Measurements from ENCODE around the gene ADSL.
A peak's percentile ranks its signal among the peaks of the same experiment; 100 is the strongest.
"Not testable (repeated sequence)": the region's sequence is repeated elsewhere in the genome, so short reads cannot be mapped to it uniquely, and the experiment has no call there.

ADSL gene

GRCh38 chr22:40309631-40310030 lies 36.7 kb upstream of the ADSL start:
- TF ChIP-seq CTCF (IDR thresholded peaks at IDR 0.05; ENCODE audit: low read depth, low read length) = no peak
- no peak overlapping the region for H3K4me3 ChIP-seq (replicated peaks in 1 of 2; ENCODE audit: low read depth in 2 of 2, low read length in 2 of 2)
- DNase-seq (ENCODE audit: low read depth in 2 of 2) = no peak

GRCh38 chr22:40310081-40310767 lies 36.1 kb upstream of the ADSL start:
- no peak for TF ChIP-seq CTCF (IDR thresholded peaks at IDR 0.05; ENCODE audit: low read depth, low read length)
- DNase-seq (ENCODE audit: low read depth in 2 of 2) = peak; percentile 31 to 62
- no peak overlapping the region for H3K4me3 ChIP-seq (replicated peaks in 1 of 2; ENCODE audit: low read depth in 2 of 2, low read length in 2 of 2)

- DNase-seq (ENCODE audit: low read depth in 2 of 2) = no peak
- H3K4me3 ChIP-seq (replicated peaks in 1 of 2; ENCODE audit: low read depth in 2 of 2, low read length in 2 of 2) = no peak overlapping the region
- no peak for TF ChIP-seq CTCF (IDR thresholded peaks at IDR 0.05; ENCODE audit: low read depth, low read length)
Observed at GRCh38 chr22:40310768-40311120, 35.6 kb upstream of the ADSL start.

- DNase-seq (ENCODE audit: low read depth in 2 of 2); H3K4me3 ChIP-seq (replicated peaks in 1 of 2; ENCODE audit: low read depth in 2 of 2, low read length in 2 of 2): not testable (repeated sequence)
Observed at GRCh38 chr22:40311646-40312045, 34.7 kb upstream of the ADSL start.

GRCh38 chr22:40312050-40312449 lies 34.2 kb upstream of the ADSL start:
- DNase-seq (ENCODE audit: low read depth in 2 of 2) = no peak
- TF ChIP-seq CTCF (IDR thresholded peaks at IDR 0.05; ENCODE audit: low read depth, low read length) = no peak
- no peak overlapping the region for H3K4me3 ChIP-seq (replicated peaks in 1 of 2; ENCODE audit: low read depth in 2 of 2, low read length in 2 of 2)

GRCh38 chr22:40313007-40313406 lies 33.3 kb upstream of the ADSL start:
- no peak for TF ChIP-seq CTCF (IDR thresholded peaks at IDR 0.05; ENCODE audit: low read depth, low read length)
- DNase-seq (ENCODE audit: low read depth in 2 of 2) = no peak
- no peak overlapping the region for H3K4me3 ChIP-seq (replicated peaks in 1 of 2; ENCODE audit: low read depth in 2 of 2, low read length in 2 of 2)

- no peak for TF ChIP-seq CTCF (IDR thresholded peaks at IDR 0.05; ENCODE audit: low read depth, low read length)
- DNase-seq (ENCODE audit: low read depth in 2 of 2) = no peak
- H3K4me3 ChIP-seq (replicated peaks in 1 of 2; ENCODE audit: low read depth in 2 of 2, low read length in 2 of 2) = no peak overlapping the region
Observed at GRCh38 chr22:40314041-40314440, 32.3 kb upstream of the ADSL start.
